NCI-H187 treated with DMSO at 0.1 percent for 48 hours (cell line): ENCODE results near the gene TAOK2.
"Not testable (repeated sequence)": the region's sequence is repeated elsewhere in the genome, so short reads cannot be mapped to it uniquely, and the experiment has no call there.

Source experiments
- DNase-seq: peaks from one replicate; lab custom pipeline; 2025; lab: John Stamatoyannopoulos, UW

The TAOK2 gene

GRCh38 chr16:30023586-30023985 is 49.9 kb downstream of the TAOK2 start:
- no peak for DNase-seq

GRCh38 chr16:30024451-30024850 is 50.8 kb downstream of the TAOK2 start:
- no peak for DNase-seq

GRCh38 chr16:30025156-30025555 is 51.5 kb downstream of the TAOK2 start:
- no peak for DNase-seq

- no peak for DNase-seq
These were observed 51.9 kb downstream of the TAOK2 start for GRCh38 chr16:30025574-30025973.

GRCh38 chr16:30026449-30026848 is 52.8 kb downstream of the TAOK2 start:
- no peak for DNase-seq

GRCh38 chr16:30027588-30028437 is 54.1 kb downstream of the TAOK2 start:
- DNase-seq, result no peak

GRCh38 chr16:30028438-30029076 is 54.9 kb downstream of the TAOK2 start:
- DNase-seq, result no peak

GRCh38 chr16:30030011-30030685 is 56.5 kb downstream of the TAOK2 start:
- no peak for DNase-seq

GRCh38 chr16:30030841-30031413 is 57.3 kb downstream of the TAOK2 start, which contains the start of gene TLCD3B:
TSS of gene TLCD3B (minus strand) at chr16:30031271. CDS start at chr16:30030527, 744 bp downstream.
- no peak for DNase-seq

- DNase-seq, result no peak
These were observed 57.8 kb downstream of the TAOK2 start for GRCh38 chr16:30031477-30031918.

- DNase-seq, result no peak
These were observed 58.6 kb downstream of the TAOK2 start for GRCh38 chr16:30032083-30032819.

GRCh38 chr16:30033270-30033669 is 59.6 kb downstream of the TAOK2 start:
- no peak for DNase-seq

GRCh38 chr16:30040221-30040620 is 66.6 kb downstream of the TAOK2 start:
- no peak for DNase-seq

GRCh38 chr16:30040690-30041089 is 67.0 kb downstream of the TAOK2 start:
- DNase-seq, result not testable (repeated sequence)

GRCh38 chr16:30041841-30042240 is 68.2 kb downstream of the TAOK2 start:
- no peak for DNase-seq
